GM18511 (cell line): ENCODE data around the gene JPT2.

ENCODE experiments used
- ATAC-seq: cut with Tn5 transposase; IDR thresholded peaks from one replicate; pipeline ENCODE4 v1.9.1; 2021; ENCODE audit warnings: mild to moderate bottlenecking, moderate library complexity; ENCODE audit not compliant: unreplicated experiment

Gene JPT2

DNA sequence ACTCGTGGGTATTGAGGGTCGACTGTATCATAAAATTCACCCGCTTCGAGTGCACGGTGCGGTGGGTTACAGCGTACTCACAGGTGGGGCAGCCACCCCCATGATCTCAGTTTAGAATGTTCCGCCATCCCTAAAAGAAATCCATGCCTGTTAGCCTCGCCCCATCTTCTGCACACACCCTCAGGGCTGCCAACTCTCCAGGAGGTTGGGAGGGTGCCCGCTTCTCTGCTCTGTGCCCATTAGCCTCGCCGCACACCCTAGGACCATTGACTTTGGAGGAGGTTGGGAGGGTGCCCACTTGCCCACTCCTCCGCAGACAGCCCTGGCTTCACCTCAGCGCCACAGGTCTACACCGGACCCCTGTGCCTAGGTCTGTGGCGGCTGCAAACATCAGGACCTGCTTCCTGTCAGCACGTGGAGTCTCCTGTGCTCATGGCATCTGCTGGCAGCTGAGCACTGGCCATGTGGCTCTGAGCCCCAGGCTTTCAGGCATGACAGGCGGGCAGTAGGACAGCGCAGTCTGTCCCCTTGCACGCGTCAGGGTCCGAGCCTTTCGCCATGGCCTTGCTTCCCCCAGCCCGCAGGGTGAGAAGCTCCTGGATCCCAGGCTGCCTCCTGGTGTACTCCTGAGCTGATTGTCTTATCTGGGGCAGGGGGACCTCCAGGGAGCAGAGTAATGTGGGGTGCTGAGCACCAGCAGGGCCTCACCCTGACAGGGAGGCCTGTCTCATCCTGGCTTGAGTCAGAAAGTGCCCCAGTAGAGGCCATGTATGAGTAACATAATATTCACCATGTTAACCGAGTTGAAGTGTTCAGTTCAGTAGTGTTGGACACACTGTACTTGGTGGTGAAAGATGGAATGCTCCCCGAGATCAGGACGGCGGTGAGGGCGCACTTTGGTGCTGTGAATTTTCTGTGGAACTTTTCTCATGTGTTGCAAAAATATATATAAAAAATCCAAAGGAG, 71.4 kb downstream of the JPT2 start:
- ATAC-seq: no peak
